SU-DHL-6 (cell line): ENCODE data around the gene LIN54.
"Not testable (repeated sequence)": the region's sequence is repeated elsewhere in the genome, so short reads cannot be mapped to it uniquely, and the experiment has no call there.

ENCODE experiments used
- H2AFZ ChIP-seq: fragments of 200-600 bp; sonication (generic); 2 replicates; pipeline ENCODE4 v1.6.1; 2014; ENCODE audit warnings: low read depth, mild to moderate bottlenecking, moderate library complexity, mixed read lengths, antibody characterized with exemption, low read length; ENCODE audit not compliant: severe bottlenecking
- H3F3A ChIP-seq: fragments of 200-600 bp; shearing (Covaris generic); 2 replicates; pipeline ENCODE4 v1.6.0; 2016; ENCODE audit warnings: antibody characterized with exemption, mild to moderate bottlenecking; ENCODE audit not compliant: insufficient read depth
- H3K27ac ChIP-seq: fragments of 200-600 bp; sonication (generic); 2 replicates; pipeline ENCODE4 v1.5.1; 2016; ENCODE audit warnings: low read depth, mild to moderate bottlenecking, low read length, moderate library complexity, mixed read lengths
- H3K27me3 ChIP-seq: fragments of 200-600 bp; sonication (generic), shearing (Covaris generic); 2 replicates; pipeline ENCODE4 v1.6.0; 2014; ENCODE audit warnings: mild to moderate bottlenecking, low read length
- H3K36me3 ChIP-seq: fragments of 200-600 bp; sonication (generic); 2 replicates; pipeline ENCODE4 v1.6.1; 2014; ENCODE audit warnings: mild to moderate bottlenecking, low read length, mixed read lengths
- H3K4me2 ChIP-seq: fragments of 300-600, 200-600 bp; shearing (Covaris generic), sonication (generic); 2 replicates; pipeline ENCODE4 v1.6.0; 2014; ENCODE audit warnings: low read length, low read depth, mild to moderate bottlenecking; ENCODE audit not compliant: poor library complexity, severe bottlenecking
- H3K4me3 ChIP-seq: fragments of 200-600 bp; sonication (generic); 2 replicates; pipeline ENCODE4 v1.5.1; 2014; ENCODE audit warnings: antibody characterized with exemption, low read length, mild to moderate bottlenecking, mixed read lengths; ENCODE audit not compliant: insufficient read depth, poor library complexity, severe bottlenecking
- H3K79me2 ChIP-seq: fragments of 200-600 bp; sonication (generic); 2 replicates; pipeline ENCODE4 v1.6.1; 2014; ENCODE audit warnings: mild to moderate bottlenecking, low read length, moderate library complexity; ENCODE audit not compliant: insufficient read depth
- H3K9ac ChIP-seq: fragments of 200-600 bp; sonication (generic); 2 replicates; pipeline ENCODE4 v1.7.0; 2014; ENCODE audit warnings: mild to moderate bottlenecking, low read length
- H3K9me2 ChIP-seq: fragments of 200-600 bp; sonication (generic); replicated peaks from 2 replicates; pipeline ENCODE4 v1.6.1; 2014; ENCODE audit warnings: low read length; ENCODE audit not compliant: insufficient read depth
- H3K9me3 ChIP-seq: fragments of 200-600 bp; sonication (generic); 2 replicates; pipeline ENCODE4 v1.6.1; 2014; ENCODE audit warnings: low read length, mixed read lengths; ENCODE audit not compliant: insufficient read depth
- H4K20me1 ChIP-seq: fragments of 200-600 bp; sonication (generic); 2 replicates; pipeline ENCODE4 v1.6.1; 2014; ENCODE audit warnings: low read depth, mild to moderate bottlenecking, antibody characterized with exemption, low read length, moderate library complexity, mixed read lengths
- CTCF ChIP-seq: fragments of 200-600 bp; sonication (generic); IDR thresholded peaks from one replicate; pipeline ENCODE4 v1.5.1; 2017; ENCODE audit warnings: antibody characterized with exemption, mild to moderate bottlenecking, low read length, moderate library complexity; ENCODE audit not compliant: insufficient read depth, poor library complexity, severe bottlenecking
- EZH2phosphoT487 ChIP-seq: fragments of 200-600 bp; sonication (generic), shearing (Covaris generic); conservative IDR thresholded peaks from 2 replicates; pipeline ENCODE4 v1.6.1; 2018; ENCODE audit warnings: mild to moderate bottlenecking, antibody characterized with exemption, low read length, moderate library complexity, mixed read lengths

LIN54 gene

GRCh38 chr4:82989575-82990429 lies 20.8 kb downstream of the LIN54 start:
- Histone ChIP-seq H3F3A (no peaks in the 10 kb centered on the region), H3K9me3 (no peaks in the 10 kb centered on the region), H3K27me3 (no peaks in the 10 kb centered on the region), H3K79me2 (peaks cover 61% of the 10 kb centered on the region), H2AFZ (no peak overlapping the region), H3K36me3 (no peaks in the 10 kb centered on the region), H3K27ac (no peak overlapping the region), H4K20me1 (no peaks in the 10 kb centered on the region), H3K4me3 (no peak overlapping the region), H3K9me2 (no peaks in the 10 kb centered on the region), H3K9ac (no peak overlapping the region), H3K4me2 (no peak overlapping the region)
- TF ChIP-seq CTCF: no peak
- no peak for TF ChIP-seq EZH2phosphoT487

- Histone ChIP-seq H3K4me2 (no peak overlapping the region), H3K27me3 (no peaks in the 10 kb centered on the region), H3K9me2 (no peaks in the 10 kb centered on the region), H4K20me1 (no peaks in the 10 kb centered on the region), H3K9me3 (no peaks in the 10 kb centered on the region), H3K79me2 (peaks cover 47% of the 10 kb centered on the region), H3F3A (no peaks in the 10 kb centered on the region), H2AFZ (no peak overlapping the region), H3K27ac (no peak overlapping the region), H3K36me3 (no peaks in the 10 kb centered on the region), H3K9ac (no peak overlapping the region), H3K4me3 (no peak overlapping the region)
- no peak for TF ChIP-seq CTCF
- TF ChIP-seq EZH2phosphoT487: no peak
Measured at GRCh38 chr4:82988323-82988832, 22.2 kb downstream of the LIN54 start.

DNA sequence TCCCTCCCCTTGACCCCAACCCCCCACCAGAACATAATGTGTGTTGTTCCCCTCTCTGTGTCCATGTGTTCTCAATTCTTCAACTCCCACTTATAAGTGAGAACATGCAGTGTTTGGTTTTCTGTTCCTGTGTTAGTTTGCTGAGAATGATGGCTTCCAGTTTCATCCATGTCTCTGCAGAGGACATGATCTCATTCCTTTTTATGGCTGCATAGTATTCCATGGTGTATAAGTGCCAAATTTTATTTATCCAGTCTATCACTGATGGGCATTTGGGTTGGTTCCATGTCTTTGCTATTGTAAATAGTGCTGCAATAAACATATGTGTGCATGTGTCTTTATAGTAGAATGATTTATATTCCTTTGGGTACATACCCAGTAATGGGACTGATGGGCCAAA lies 23.1 kb downstream of the LIN54 start:
- not testable (repeated sequence) for H3K9me3 ChIP-seq, H3K4me2 ChIP-seq, H3F3A ChIP-seq, H2AFZ ChIP-seq, H3K9ac ChIP-seq, H3K27ac ChIP-seq, H4K20me1 ChIP-seq, H3K27me3 ChIP-seq, H3K36me3 ChIP-seq, H3K4me3 ChIP-seq, H3K9me2 ChIP-seq
- peaks cover 47% of the 10 kb centered on the region for H3K79me2 ChIP-seq

DNA sequence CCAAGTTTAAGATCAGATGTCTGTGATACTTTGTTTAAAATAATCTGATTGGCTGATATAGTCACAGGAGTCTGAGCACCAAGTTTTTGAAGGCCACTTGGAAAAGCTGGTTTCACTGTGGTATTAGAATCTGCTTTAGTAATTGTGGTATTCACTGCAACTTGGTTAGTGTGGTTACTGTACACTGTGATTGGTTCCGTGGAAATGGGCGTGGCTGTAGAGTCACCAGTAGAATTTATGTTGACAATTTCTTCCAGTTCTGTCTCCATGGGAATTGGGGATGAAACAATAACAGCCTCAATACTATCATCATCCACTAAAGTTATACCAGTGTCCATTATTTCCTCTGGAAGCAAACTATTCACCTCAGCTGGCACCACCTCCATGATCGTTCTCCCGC lies 26.2 kb downstream of the LIN54 start:
- Histone ChIP-seq H3K9me3 (no peaks in the 10 kb centered on the region), H4K20me1 (no peaks in the 10 kb centered on the region), H3K9me2 (no peaks in the 10 kb centered on the region), H3F3A (no peaks in the 10 kb centered on the region), H3K9ac (no peak overlapping the region), H3K27me3 (no peaks in the 10 kb centered on the region), H3K27ac (no peak overlapping the region), H2AFZ (no peak overlapping the region), H3K79me2 (peaks cover 25% of the 10 kb centered on the region), H3K4me2 (no peak overlapping the region), H3K36me3 (no peaks in the 10 kb centered on the region), H3K4me3 (no peak overlapping the region)
- TF ChIP-seq CTCF: no peak
- TF ChIP-seq EZH2phosphoT487: no peak
